Measurements from ENCODE around the gene SBSN. TPM values are rescaled to one million over a fixed set of nuclear protein-coding genes. Genes with fewer than 3 reads are reported as not detected.

The SBSN gene
- total RNA-seq, 1 experiment from 2014 or later, result not detected

- Histone ChIP-seq H3K9ac (ENCODE audit: low read length) (no peak overlapping the region), H3K27ac (ENCODE audit: low read length) (no peak overlapping the region), H3K79me2 (ENCODE audit: low read length) (peaks cover 23% of the 10 kb centered on the region), H3K36me3 (ENCODE audit: insufficient read depth, low read length) (no peaks in the 10 kb centered on the region), H2AFZ (ENCODE audit: low read length) (no peak overlapping the region), H3K9me3 (ENCODE audit: low read length) (no peaks in the 10 kb centered on the region), H3K4me1 (ENCODE audit: low read length) (peaks cover 7% of the 10 kb centered on the region), H3K4me3 (ENCODE audit: low read length) (no peak overlapping the region), H3K27me3 (ENCODE audit: low read length) (no peaks in the 10 kb centered on the region), H3K9me2 (replicated peaks; ENCODE audit: insufficient read depth, low read length) (no peaks in the 10 kb centered on the region), H3K4me2 (ENCODE audit: low read depth, low read length, poor library complexity, severe bottlenecking) (no peak overlapping the region), H4K20me1 (ENCODE audit: insufficient read depth, low read depth, low read length) (0 out of 2 replicates have a peak, but pooled peaks cover 5% of the 10 kb centered on the region)
- no peak for DNase-seq
These were observed 21.9 kb upstream of the SBSN start for GRCh38 chr19:35549879-35550523.

GRCh38 chr19:35549174-35549788, 21.2 kb upstream of the SBSN start:
- H3K4me1 ChIP-seq (ENCODE audit: low read length), result peaks cover 12% of the 10 kb centered on the region
- H3K9me3 ChIP-seq (ENCODE audit: low read length), result no peaks in the 10 kb centered on the region
- no peak overlapping the region for H3K9ac ChIP-seq (ENCODE audit: low read length)
- H3K4me2 ChIP-seq (ENCODE audit: low read depth, low read length, poor library complexity, severe bottlenecking), result no peak overlapping the region
- no peaks in the 10 kb centered on the region for H3K36me3 ChIP-seq (ENCODE audit: insufficient read depth, low read length)
- H3K27me3 ChIP-seq (ENCODE audit: low read length), result no peaks in the 10 kb centered on the region
- H2AFZ ChIP-seq (ENCODE audit: low read length), result no peak overlapping the region
- peaks cover 30% of the 10 kb centered on the region for H3K79me2 ChIP-seq (ENCODE audit: low read length)
- no peak overlapping the region for H3K27ac ChIP-seq (ENCODE audit: low read length)
- no peak overlapping the region for H3K4me3 ChIP-seq (ENCODE audit: low read length)
- no peaks in the 10 kb centered on the region for H3K9me2 ChIP-seq (replicated peaks; ENCODE audit: insufficient read depth, low read length)
- peaks cover 10% of the 10 kb centered on the region; the same call in 1 of the 2 replicates for H4K20me1 ChIP-seq (ENCODE audit: insufficient read depth, low read depth, low read length)
- DNase-seq, result peak; percentile 90

GRCh38 chr19:35546532-35546931, 18.4 kb upstream of the SBSN start:
- Histone ChIP-seq H3K4me3 (ENCODE audit: low read length) (peak overlapping the region; percentile 98), H3K36me3 (ENCODE audit: insufficient read depth, low read length) (no peaks in the 10 kb centered on the region), H3K9ac (ENCODE audit: low read length) (peak overlapping the region; percentile 89), H2AFZ (ENCODE audit: low read length) (no peak overlapping the region), H3K9me2 (replicated peaks; ENCODE audit: insufficient read depth, low read length) (no peaks in the 10 kb centered on the region), H3K4me2 (ENCODE audit: low read depth, low read length, poor library complexity, severe bottlenecking) (peak overlapping the region; percentile 99), H3K27ac (ENCODE audit: low read length) (no peak overlapping the region; the same call in 1 of the 2 replicates), H3K9me3 (ENCODE audit: low read length) (no peaks in the 10 kb centered on the region), H3K27me3 (ENCODE audit: low read length) (no peaks in the 10 kb centered on the region), H4K20me1 (ENCODE audit: insufficient read depth, low read depth, low read length) (peaks cover 10% of the 10 kb centered on the region; the same call in 1 of the 2 replicates), H3K4me1 (ENCODE audit: low read length) (peaks cover 17% of the 10 kb centered on the region), H3K79me2 (ENCODE audit: low read length) (peaks cover 35% of the 10 kb centered on the region)
- no peak for DNase-seq

- Histone ChIP-seq H3K9me2 (replicated peaks; ENCODE audit: insufficient read depth, low read length) (no peaks in the 10 kb centered on the region), H2AFZ (ENCODE audit: low read length) (peak overlapping the region; percentile 94), H4K20me1 (ENCODE audit: insufficient read depth, low read depth, low read length) (peaks cover 10% of the 10 kb centered on the region; the same call in 1 of the 2 replicates), H3K79me2 (ENCODE audit: low read length) (peaks cover 35% of the 10 kb centered on the region), H3K9ac (ENCODE audit: low read length) (peak overlapping the region; percentile 89), H3K36me3 (ENCODE audit: insufficient read depth, low read length) (no peaks in the 10 kb centered on the region), H3K4me1 (ENCODE audit: low read length) (peaks cover 17% of the 10 kb centered on the region), H3K4me2 (ENCODE audit: low read depth, low read length, poor library complexity, severe bottlenecking) (peak overlapping the region; percentile 99), H3K27me3 (ENCODE audit: low read length) (no peaks in the 10 kb centered on the region), H3K4me3 (ENCODE audit: low read length) (peak overlapping the region; percentile 98), H3K9me3 (ENCODE audit: low read length) (no peaks in the 10 kb centered on the region), H3K27ac (ENCODE audit: low read length) (peak overlapping the region; percentile 21; the same call in 1 of the 2 replicates)
- DNase-seq, result peak; percentile 83
These were observed 17.8 kb upstream of the SBSN start for GRCh38 chr19:35545855-35546381.

- Histone ChIP-seq H3K9ac (ENCODE audit: low read length) (peak within 1 kb of the TSS; percentile 89), H3K4me2 (ENCODE audit: low read depth, low read length, poor library complexity, severe bottlenecking) (peak within 1 kb of the TSS; percentile 99), H3K9me2 (replicated peaks; ENCODE audit: insufficient read depth, low read length) (no peaks in the 10 kb centered on the region), H3K36me3 (ENCODE audit: insufficient read depth, low read length) (no peaks in the 10 kb centered on the region), H2AFZ (ENCODE audit: low read length) (peak within 1 kb of the TSS; percentile 94), H3K79me2 (ENCODE audit: low read length) (peaks cover 35% of the 10 kb centered on the region), H4K20me1 (ENCODE audit: insufficient read depth, low read depth, low read length) (peaks cover 14% of the 10 kb centered on the region; the same call in 1 of the 2 replicates), H3K27ac (ENCODE audit: low read length) (peak within 1 kb of the TSS; percentile 21; the same call in 1 of the 2 replicates), H3K9me3 (ENCODE audit: low read length) (no peaks in the 10 kb centered on the region), H3K4me3 (ENCODE audit: low read length) (peak within 1 kb of the TSS; percentile 98), H3K27me3 (ENCODE audit: low read length) (no peaks in the 10 kb centered on the region), H3K4me1 (ENCODE audit: low read length) (peaks cover 17% of the 10 kb centered on the region)
- peak; percentile 96 for DNase-seq
These were observed 17.1 kb upstream of the SBSN start, which contains the start of gene TMEM147 for GRCh38 chr19:35545001-35545854. Gene TMEM147, plus strand, starts transcription at chr19:35545626. Its CDS starts 114 bp downstream, at chr19:35545740.

- Histone ChIP-seq H3K36me3 (ENCODE audit: insufficient read depth, low read length) (no peaks in the 10 kb centered on the region), H3K4me1 (ENCODE audit: low read length) (peaks cover 19% of the 10 kb centered on the region), H3K9me2 (replicated peaks; ENCODE audit: insufficient read depth, low read length) (no peaks in the 10 kb centered on the region), H3K9ac (ENCODE audit: low read length) (peak overlapping the region; percentile 89), H3K27ac (ENCODE audit: low read length) (no peak overlapping the region), H3K9me3 (ENCODE audit: low read length) (no peaks in the 10 kb centered on the region), H2AFZ (ENCODE audit: low read length) (no peak overlapping the region), H3K4me2 (ENCODE audit: low read depth, low read length, poor library complexity, severe bottlenecking) (peak overlapping the region; percentile 99), H3K79me2 (ENCODE audit: low read length) (peaks cover 35% of the 10 kb centered on the region), H4K20me1 (ENCODE audit: insufficient read depth, low read depth, low read length) (peaks cover 15% of the 10 kb centered on the region), H3K4me3 (ENCODE audit: low read length) (peak overlapping the region; percentile 98), H3K27me3 (ENCODE audit: low read length) (no peaks in the 10 kb centered on the region)
- DNase-seq, result no peak
These were observed 16.1 kb upstream of the SBSN start for GRCh38 chr19:35544110-35544802.

GRCh38 chr19:35543280-35544109, 15.4 kb upstream of the SBSN start:
- H3K9me2 ChIP-seq (replicated peaks; ENCODE audit: insufficient read depth, low read length), result no peaks in the 10 kb centered on the region
- H2AFZ ChIP-seq (ENCODE audit: low read length), result no peak overlapping the region
- peak overlapping the region; percentile 99 for H3K4me2 ChIP-seq (ENCODE audit: low read depth, low read length, poor library complexity, severe bottlenecking)
- peak overlapping the region; percentile 98; the same call in 1 of the 2 replicates for H3K4me3 ChIP-seq (ENCODE audit: low read length)
- H3K27me3 ChIP-seq (ENCODE audit: low read length), result no peaks in the 10 kb centered on the region
- H3K36me3 ChIP-seq (ENCODE audit: insufficient read depth, low read length), result no peaks in the 10 kb centered on the region
- no peaks in the 10 kb centered on the region for H3K9me3 ChIP-seq (ENCODE audit: low read length)
- H4K20me1 ChIP-seq (ENCODE audit: insufficient read depth, low read depth, low read length), result peaks cover 17% of the 10 kb centered on the region
- no peak overlapping the region for H3K27ac ChIP-seq (ENCODE audit: low read length)
- peak overlapping the region; percentile 89; the same call in 1 of the 2 replicates for H3K9ac ChIP-seq (ENCODE audit: low read length)
- no peak for DNase-seq
- peaks cover 35% of the 10 kb centered on the region for H3K79me2 ChIP-seq (ENCODE audit: low read length)
- peaks cover 20% of the 10 kb centered on the region for H3K4me1 ChIP-seq (ENCODE audit: low read length)

Data from Karpas-422 (cell line).